Gastrocnemius medialis (tissue), 4 donors: ENCODE data around the gene YKT6. TPM values are rescaled to one million over a fixed set of nuclear protein-coding genes. Genes with fewer than 3 reads are reported as not detected.

Source experiments
- ATAC-seq, 2 donors: fragments of 150-250 bp; one replicate each; pipeline ENCODE4 v1.9.1; 2016
- DNase-seq, 2 donors: peaks; one replicate each; pipeline ENCODE4 v3.0.0-alpha.2; 2019
- H3K27ac ChIP-seq, 4 donors: fragments of 200-600 bp; sonication (generic); 1 replicate in 1 of 4; 2 replicates in 3 of 4; pipeline ENCODE4 v1.5.1; 2016 to 2018; ENCODE audit warnings: mild to moderate bottlenecking in 2 of 4, moderate library complexity in 1 of 4
- H3K27me3 ChIP-seq, 3 donors: fragments of 200-600 bp; sonication (generic) in 2 of 3; 1 replicate in 1 of 3; 2 replicates in 2 of 3; pipeline versions ENCODE4 v1.5.1 to v1.6.0; 2016 to 2019; ENCODE audit warnings: mild to moderate bottlenecking in 1 of 3, moderate library complexity in 1 of 3
- H3K36me3 ChIP-seq, 2 donors: fragments of 200-600 bp; sonication (generic) in 1 of 2; one replicate each; pipeline ENCODE4 v1.5.1; 2017 to 2018
- H3K4me1 ChIP-seq, 2 donors: fragments of 200-600 bp; sonication (generic) in 1 of 2; one replicate each; pipeline ENCODE4 v1.5.1; 2016 to 2017; ENCODE audit warnings: mild to moderate bottlenecking in 2 of 2
- H3K4me3 ChIP-seq, 4 donors: fragments of 200-600 bp; sonication (generic) in 3 of 4; 1 replicate in 1 of 4; 2 replicates in 3 of 4; pipeline ENCODE4 v1.5.1; 2016 to 2019; ENCODE audit warnings: mild to moderate bottlenecking in 2 of 4
- H3K9me3 ChIP-seq, 3 donors: fragments of 200-600 bp; sonication (generic) in 2 of 3; 1 replicate in 1 of 3; 2 replicates in 2 of 3; pipeline ENCODE4 v1.5.1; 2016 to 2019
- CTCF ChIP-seq, 5 experiments: fragments of 450-650 bp in 3 of 5; fragments of 200-600 bp in 2 of 5; sonication (generic) in 2 of 5; IDR thresholded peaks in 4 of 5; conservative IDR thresholded peaks in 1 of 5; 1 replicate in 4 of 5; 2 replicates in 1 of 5; pipeline ENCODE4 v1.5.1; 2016 to 2019; ENCODE audit warnings: antibody characterized with exemption in 5 of 5, mild to moderate bottlenecking in 3 of 5, moderate library complexity in 3 of 5
- POLR2A ChIP-seq, 2 donors: fragments of 450-650 bp; IDR thresholded peaks; one replicate each; pipeline ENCODE4 v1.6.1; 2017; ENCODE audit warnings: antibody characterized with exemption in 2 of 2, mild to moderate bottlenecking in 2 of 2, moderate library complexity in 2 of 2
- in situ Hi-C, 4 donors: fragments of 200-750 bp; cut with MboI; loops; one replicate each; pipeline versions ENCODE4 v1.15.0 to v1.8.0; 2017; ENCODE audit warnings: low sequenced_read_pairs in 4 of 4
- intact Hi-C: fragments of 100-400 bp; cut with DNase I; formaldehyde crosslinking; loops from one replicate; pipeline ENCODE4 v1.15.1; 2023; ENCODE audit warnings: low total_unique reads
- total RNA-seq, 4 donors: library from RNA; depleted of rRNA; stranded (reverse); fragments of >200 nt; gene quantifications; one replicate each; pipeline versions ENCODE4 v1.1.0 to v1.2.3, GENCODE V29; 2016

YKT6 gene
- total RNA-seq, 4 donors from 2014 or later: 37.9 to 79.5 (median 72.5) TPM

- intact Hi-C loops (no loop called here), in situ Hi-C loops (loop anchor here in 1 of 4 donors (25.0 kb wide), 1 partner anchor 257 kb away; the partner anchor contains the start of gene NUDCD3)
- no peaks in the 10 kb centered on the region for H3K27me3 ChIP-seq
- H3K36me3 ChIP-seq: no peaks in the 10 kb centered on the region
- ATAC-seq: no peak
- no peaks in the 10 kb centered on the region for H3K9me3 ChIP-seq
- TF ChIP-seq CTCF (IDR thresholded peaks at IDR 0.05 in 4 of 5, conservative IDR thresholded peaks at IDR 0.05 in 1 of 5) (no peak), POLR2A (IDR thresholded peaks at IDR 0.05) (no peak)
- no peak for DNase-seq
- peaks cover 9 to 13% of the 10 kb centered on the region in 2 donors for H3K4me1 ChIP-seq
- H3K27ac ChIP-seq: no peak overlapping the region
- H3K4me3 ChIP-seq: no peak overlapping the region
Measured at GRCh38 chr7:44230286-44230685, 29.5 kb downstream of the YKT6 start.

- Histone ChIP-seq H3K36me3 (no peaks in the 10 kb centered on the region), H3K4me1 (peaks cover 3 to 5% of the 10 kb centered on the region in 2 donors), H3K4me3 (no peak overlapping the region), H3K9me3 (no peaks in the 10 kb centered on the region), H3K27ac (no peak overlapping the region), H3K27me3 (no peaks in the 10 kb centered on the region)
- ATAC-seq (no peak), DNase-seq (no peak)
- intact Hi-C loops (no loop called here), in situ Hi-C loops (loop anchor here in 1 of 4 donors (25.0 kb wide), 1 partner anchor 256 kb away; the partner anchor contains the start of gene NUDCD3)
- TF ChIP-seq POLR2A (IDR thresholded peaks at IDR 0.05) (no peak), CTCF (IDR thresholded peaks at IDR 0.05 in 4 of 5, conservative IDR thresholded peaks at IDR 0.05 in 1 of 5) (no peak)
Measured at GRCh38 chr7:44231088-44231487, 30.3 kb downstream of the YKT6 start.

GRCh38 chr7:44232396-44232795 is 31.6 kb downstream of the YKT6 start:
- intact Hi-C loops (no loop called here), in situ Hi-C loops (loop anchor here in 1 of 4 donors (25.0 kb wide), 1 partner anchor 255 kb away; the partner anchor contains the start of gene NUDCD3)
- H3K27me3 ChIP-seq: no peaks in the 10 kb centered on the region
- H3K36me3 ChIP-seq: no peaks in the 10 kb centered on the region
- TF ChIP-seq CTCF (IDR thresholded peaks at IDR 0.05 in 4 of 5, conservative IDR thresholded peaks at IDR 0.05 in 1 of 5): no peak
- TF ChIP-seq POLR2A (IDR thresholded peaks at IDR 0.05): no peak
- DNase-seq (no peak), ATAC-seq (no peak)
- H3K4me3 ChIP-seq: no peak overlapping the region
- H3K27ac ChIP-seq: no peak overlapping the region
- no peaks in the 10 kb centered on the region for H3K9me3 ChIP-seq
- no peaks in the 10 kb centered on the region for H3K4me1 ChIP-seq

GRCh38 chr7:44232901-44233715 is 32.3 kb downstream of the YKT6 start:
- no peaks in the 10 kb centered on the region for H3K9me3 ChIP-seq
- no peak for TF ChIP-seq POLR2A (IDR thresholded peaks at IDR 0.05)
- TF ChIP-seq CTCF (IDR thresholded peaks at IDR 0.05 in 4 of 5, conservative IDR thresholded peaks at IDR 0.05 in 1 of 5): no peak
- intact Hi-C loops (no loop called here), in situ Hi-C loops (loop anchor here in 1 of 4 donors (25.0 kb wide), 1 partner anchor 254 kb away; the partner anchor contains the start of gene NUDCD3)
- H3K4me1 ChIP-seq: no peaks in the 10 kb centered on the region
- H3K27me3 ChIP-seq: no peaks in the 10 kb centered on the region
- H3K27ac ChIP-seq: no peak overlapping the region
- H3K36me3 ChIP-seq: no peaks in the 10 kb centered on the region
- no peak for ATAC-seq
- DNase-seq: no peak
- no peak overlapping the region for H3K4me3 ChIP-seq
